NCI-H146 treated with DMSO at 0.1 percent for 48 hours (cell line): ENCODE data around the gene PROSER3.
"Not testable (repeated sequence)": the region's sequence is repeated elsewhere in the genome, so short reads cannot be mapped to it uniquely, and the experiment has no call there.

ENCODE experiments used
- DNase-seq: peaks from one replicate; lab custom pipeline; 2025; ENCODE audit not compliant: unreplicated experiment; lab: John Stamatoyannopoulos, UW

PROSER3 gene

DNA sequence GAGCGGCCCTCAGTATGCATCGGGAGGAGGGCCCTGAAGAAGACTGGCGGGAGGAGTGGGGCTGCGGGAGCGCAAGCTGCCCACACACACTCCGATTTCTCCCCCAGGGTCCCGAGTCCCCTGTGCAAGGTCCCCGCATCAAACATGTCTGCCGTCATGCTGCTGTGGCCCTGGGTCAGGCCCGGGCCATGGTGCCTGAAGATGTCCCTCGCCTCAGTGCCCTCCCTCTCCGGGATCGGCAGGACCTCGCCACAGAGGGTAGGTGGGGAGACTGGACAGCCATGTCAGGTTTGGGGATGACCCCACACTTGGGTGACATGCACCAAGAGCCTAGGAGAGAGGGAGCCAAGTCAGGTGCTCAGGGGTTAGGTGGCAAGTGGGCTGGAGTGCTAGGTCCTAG lies 35.5 kb upstream of the PROSER3 start:
- DNase-seq: no peak

DNA sequence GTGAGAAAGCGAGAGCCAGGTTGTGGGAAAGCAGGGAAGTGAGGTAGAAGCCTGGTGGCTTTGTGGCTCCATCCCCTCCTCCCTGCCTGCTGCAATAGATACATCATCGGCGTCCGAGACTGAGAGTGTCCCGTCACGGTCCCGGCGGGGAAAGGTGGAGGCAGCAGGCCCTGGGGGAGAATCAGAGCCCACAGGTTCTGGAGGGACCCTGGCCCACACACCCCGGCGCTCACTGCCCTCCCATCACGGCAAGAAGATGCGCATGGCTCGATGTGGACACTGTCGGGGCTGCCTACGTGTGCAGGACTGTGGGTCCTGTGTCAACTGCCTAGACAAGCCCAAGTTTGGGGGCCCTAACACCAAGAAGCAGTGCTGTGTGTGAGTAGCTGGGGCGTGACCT lies 35.1 kb upstream of the PROSER3 start:
- no peak for DNase-seq

DNA sequence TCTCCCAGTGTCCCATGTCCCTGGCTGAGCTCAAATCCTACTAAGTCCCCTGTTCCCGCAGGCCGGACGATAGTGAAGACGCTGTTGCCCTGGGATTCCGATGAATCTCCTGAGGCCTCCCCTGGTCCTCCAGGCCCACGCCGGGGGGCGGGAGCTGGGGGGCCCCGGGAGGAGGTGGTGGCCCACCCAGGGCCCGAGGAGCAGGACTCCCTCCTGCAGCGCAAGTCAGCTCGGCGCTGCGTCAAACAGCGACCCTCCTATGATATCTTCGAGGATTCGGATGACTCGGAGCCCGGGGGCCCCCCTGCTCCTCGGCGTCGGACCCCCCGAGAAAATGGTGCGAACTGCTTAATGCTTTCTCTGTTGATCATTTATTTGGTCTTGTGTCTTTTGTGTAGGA lies 34.3 kb upstream of the PROSER3 start:
- no peak for DNase-seq

- not testable (repeated sequence) for DNase-seq
Observed at GRCh38 chr19:35724132-35724531, 33.8 kb upstream of the PROSER3 start.

- DNase-seq: no peak
Observed at GRCh38 chr19:35724560-35724959, 33.4 kb upstream of the PROSER3 start.

- DNase-seq: no peak
Observed at GRCh38 chr19:35725216-35725861, 32.6 kb upstream of the PROSER3 start.

- DNase-seq: no peak
Observed at GRCh38 chr19:35727053-35727955, 30.7 kb upstream of the PROSER3 start.

DNA sequence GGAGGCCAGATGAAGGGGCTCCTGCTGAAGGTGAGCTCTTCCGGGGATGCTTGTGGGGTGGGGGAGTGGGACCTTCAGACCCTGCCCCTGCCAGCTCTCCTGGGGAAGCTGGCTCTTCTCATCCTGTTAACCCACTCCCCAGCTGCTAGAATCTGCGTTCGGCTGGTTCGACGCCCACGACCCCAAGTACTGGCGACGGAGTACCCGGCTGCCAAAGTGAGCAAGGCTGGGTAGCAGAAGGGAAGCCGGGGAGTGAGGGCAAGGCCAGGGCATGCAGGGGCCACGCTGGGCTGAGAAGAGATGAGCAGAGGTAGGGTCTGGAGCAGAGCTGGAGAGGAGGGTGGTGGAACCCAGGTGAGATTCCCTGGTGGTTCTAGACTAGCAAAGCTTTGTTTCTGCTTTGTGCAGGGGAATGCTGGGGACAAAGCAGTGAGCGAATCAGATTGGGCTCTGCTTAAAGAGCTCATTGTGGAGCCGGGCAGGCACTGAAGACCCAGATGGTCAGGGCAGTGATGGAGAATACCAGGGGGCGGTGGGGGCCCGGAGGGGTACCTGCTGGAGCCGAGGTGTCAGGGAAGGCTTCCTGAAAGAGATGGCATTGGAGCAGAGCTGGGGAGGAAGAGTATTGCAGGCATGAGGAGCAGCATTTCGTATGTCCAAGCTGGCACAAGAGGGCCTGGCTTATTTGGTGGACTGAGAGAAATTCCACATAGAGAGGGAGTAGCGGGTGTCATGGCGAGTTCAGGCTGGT lies 29.8 kb upstream of the PROSER3 start:
- DNase-seq: no peak

DNA sequence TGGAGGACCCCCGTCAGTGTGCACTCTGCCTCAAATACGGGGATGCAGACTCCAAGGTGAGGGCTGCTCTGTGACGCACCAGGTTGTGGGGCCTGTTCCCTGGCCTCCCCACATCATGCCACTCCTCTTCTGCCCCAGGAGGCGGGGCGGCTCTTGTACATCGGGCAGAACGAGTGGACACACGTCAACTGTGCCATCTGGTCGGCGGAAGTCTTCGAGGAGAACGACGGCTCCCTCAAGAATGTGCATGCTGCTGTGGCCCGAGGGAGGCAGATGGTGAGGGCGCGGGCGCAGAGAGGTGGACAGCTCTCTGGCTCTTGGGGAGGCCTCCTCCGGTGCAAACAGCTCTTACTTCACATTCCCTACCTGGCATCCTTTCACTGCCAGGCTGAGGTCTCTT lies 29.0 kb upstream of the PROSER3 start:
- DNase-seq: no peak

DNA sequence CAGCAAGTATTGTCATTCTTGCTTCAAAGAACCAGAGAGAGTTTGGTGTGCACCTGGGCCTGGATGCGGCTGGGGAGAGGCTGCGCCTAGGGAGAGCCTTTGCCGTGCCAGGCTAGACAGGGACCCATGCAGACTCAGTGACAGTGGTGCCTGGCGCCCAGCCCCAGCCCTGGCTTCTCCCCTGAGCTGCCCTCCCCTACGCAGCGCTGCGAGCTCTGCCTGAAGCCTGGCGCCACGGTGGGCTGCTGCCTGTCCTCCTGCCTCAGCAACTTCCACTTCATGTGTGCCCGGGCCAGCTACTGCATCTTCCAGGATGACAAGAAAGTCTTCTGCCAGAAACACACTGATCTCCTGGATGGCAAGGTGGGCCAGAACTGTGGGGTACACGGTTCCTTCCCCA lies 28.2 kb upstream of the PROSER3 start:
- DNase-seq: no peak

DNA sequence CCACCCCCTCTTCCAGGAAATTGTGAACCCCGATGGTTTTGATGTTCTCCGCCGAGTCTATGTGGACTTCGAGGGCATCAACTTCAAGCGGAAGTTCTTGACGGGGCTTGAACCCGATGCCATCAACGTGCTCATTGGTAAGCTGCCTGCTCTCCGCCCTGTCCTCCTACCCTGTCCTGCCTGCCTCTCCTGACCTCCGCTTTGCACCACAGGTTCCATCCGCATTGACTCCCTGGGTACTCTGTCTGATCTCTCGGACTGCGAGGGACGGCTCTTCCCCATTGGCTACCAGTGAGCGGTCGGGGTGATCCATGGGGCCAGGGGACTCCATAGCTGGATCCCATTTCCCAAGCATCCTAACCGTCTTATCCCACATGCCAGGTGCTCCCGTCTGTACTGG lies 27.6 kb upstream of the PROSER3 start:
- DNase-seq: no peak

GRCh38 chr19:35731353-35731752 lies 26.6 kb upstream of the PROSER3 start:
- DNase-seq: no peak

GRCh38 chr19:35731779-35732405 lies 26.1 kb upstream of the PROSER3 start:
- no peak for DNase-seq

DNA sequence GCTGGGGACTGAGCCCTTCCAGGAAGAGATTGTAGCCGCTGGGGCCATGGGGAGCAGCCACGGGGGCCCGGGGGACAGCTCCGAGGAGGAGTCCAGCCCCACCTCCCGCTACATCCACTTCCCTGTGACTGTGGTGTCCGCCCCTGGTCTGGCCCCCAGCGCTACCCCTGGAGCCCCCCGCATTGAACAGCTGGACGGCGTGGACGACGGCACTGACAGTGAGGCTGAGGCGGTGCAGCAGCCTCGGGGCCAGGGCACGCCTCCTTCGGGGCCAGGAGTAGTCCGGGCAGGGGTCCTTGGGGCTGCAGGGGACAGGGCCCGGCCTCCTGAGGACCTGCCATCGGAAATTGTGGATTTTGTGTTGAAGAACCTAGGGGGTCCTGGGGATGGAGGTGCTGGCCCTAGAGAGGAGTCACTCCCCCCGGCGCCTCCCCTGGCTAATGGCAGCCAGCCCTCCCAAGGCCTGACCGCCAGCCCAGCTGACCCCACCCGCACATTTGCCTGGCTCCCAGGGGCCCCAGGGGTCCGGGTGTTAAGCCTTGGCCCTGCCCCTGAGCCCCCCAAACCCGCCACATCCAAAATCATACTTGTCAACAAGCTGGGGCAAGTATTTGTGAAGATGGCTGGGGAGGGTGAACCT lies 25.3 kb upstream of the PROSER3 start:
- DNase-seq: no peak

DNA sequence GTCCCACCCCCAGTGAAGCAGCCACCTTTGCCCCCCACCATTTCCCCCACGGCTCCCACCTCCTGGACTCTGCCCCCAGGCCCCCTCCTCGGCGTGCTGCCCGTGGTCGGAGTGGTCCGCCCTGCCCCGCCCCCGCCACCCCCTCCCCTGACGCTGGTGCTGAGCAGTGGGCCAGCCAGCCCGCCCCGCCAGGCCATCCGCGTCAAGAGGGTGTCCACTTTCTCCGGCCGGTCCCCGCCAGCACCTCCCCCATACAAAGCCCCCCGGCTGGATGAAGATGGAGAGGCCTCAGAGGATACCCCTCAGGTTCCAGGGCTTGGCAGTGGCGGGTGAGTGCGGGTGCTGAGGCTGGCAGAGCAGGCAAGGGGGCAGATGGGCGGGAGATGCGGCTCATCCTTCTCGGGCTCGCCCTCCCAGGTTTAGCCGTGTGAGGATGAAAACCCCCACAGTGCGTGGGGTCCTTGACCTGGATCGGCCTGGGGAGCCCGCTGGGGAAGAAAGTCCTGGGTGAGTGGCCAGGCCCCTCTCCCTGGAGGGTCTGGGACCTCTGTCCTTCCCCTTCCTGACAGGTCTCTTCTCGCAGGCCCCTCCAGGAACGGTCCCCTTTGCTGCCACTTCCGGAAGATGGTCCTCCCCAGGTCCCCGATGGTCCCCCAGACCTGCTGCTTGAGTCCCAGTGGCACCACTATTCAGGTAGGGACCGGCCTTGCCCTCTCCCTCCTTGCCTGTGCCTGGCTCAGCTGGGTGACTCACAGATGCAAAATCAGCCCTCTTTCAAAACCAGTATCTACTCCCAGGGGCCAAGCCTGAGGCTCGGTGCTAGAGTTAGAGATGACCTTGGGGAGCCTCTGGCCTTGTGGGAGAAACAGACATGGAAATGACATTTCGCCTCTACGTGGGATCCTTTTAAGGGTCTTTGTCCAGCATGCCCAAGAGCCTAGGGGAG lies 24.5 kb upstream of the PROSER3 start:
- DNase-seq: no peak

DNA sequence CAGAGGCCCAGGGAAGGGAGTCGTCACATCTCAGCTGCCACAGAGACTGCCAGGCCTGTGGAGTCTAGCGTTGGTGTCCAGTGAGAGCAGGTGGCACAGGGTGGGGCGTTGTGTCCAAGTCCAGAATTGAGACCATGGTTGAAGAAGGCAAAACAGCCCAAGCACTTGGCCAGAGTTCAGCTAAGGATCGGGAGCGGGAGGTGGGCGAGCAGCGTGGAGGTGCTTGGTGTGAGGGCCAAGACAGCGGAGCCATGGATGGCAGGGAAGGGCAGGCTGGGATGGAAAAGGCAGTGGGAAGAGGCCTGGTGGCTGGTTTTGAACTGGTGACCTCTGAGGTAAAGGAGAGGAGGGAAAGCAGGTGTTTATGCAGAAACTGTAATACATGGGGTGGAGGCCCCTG lies 23.7 kb upstream of the PROSER3 start:
- DNase-seq: no peak

GRCh38 chr19:35734889-35735288 lies 23.1 kb upstream of the PROSER3 start:
- DNase-seq: no peak

- DNase-seq: no peak
Observed at GRCh38 chr19:35736913-35737886, 20.8 kb upstream of the PROSER3 start.
